Mononuclear cell (primary cell): Measurements from ENCODE around the gene PISD. TPM values are rescaled to one million over a fixed set of nuclear protein-coding genes. Genes with fewer than 3 reads are reported as not detected.

ENCODE experiments used
- H3K27me3 ChIP-seq: 2 replicates; pipeline ENCODE4 v1.6.0; 2011; ENCODE audit warnings: low read length, control low read depth; ENCODE audit not compliant: insufficient read depth
- H3K4me1 ChIP-seq: 2 replicates; pipeline ENCODE4 v1.5.1; 2011; ENCODE audit warnings: mild to moderate bottlenecking, low read length, control low read depth; ENCODE audit not compliant: insufficient read depth
- H3K4me3 ChIP-seq: 2 replicates; pipeline ENCODE4 v1.5.1; 2011; ENCODE audit warnings: mild to moderate bottlenecking, low read length, moderate library complexity
- H3K9me3 ChIP-seq: 2 replicates; pipeline ENCODE4 v1.5.1; 2011; ENCODE audit warnings: low read depth, mild to moderate bottlenecking, control low read depth, low read length
- total RNA-seq: library from RNA; depleted of rRNA; stranded (reverse); fragments of >200 nt; gene quantifications from one replicate; pipeline ENCODE4 v1.2.3, GENCODE V29; 2012

Gene PISD
- total RNA-seq, 1 donor: 21.6 TPM

- Histone ChIP-seq H3K27me3 (no peaks in the 10 kb centered on the region), H3K4me1 (peaks cover 18% of the 10 kb centered on the region), H3K9me3 (no peaks in the 10 kb centered on the region), H3K4me3 (no peak overlapping the region)
Measured at GRCh38 chr22:31586137-31586920, 75.7 kb downstream of the PISD start.

- Histone ChIP-seq H3K27me3 (no peaks in the 10 kb centered on the region), H3K4me1 (peaks cover 18% of the 10 kb centered on the region), H3K9me3 (no peaks in the 10 kb centered on the region), H3K4me3 (no peak overlapping the region)
Measured at GRCh38 chr22:31585161-31585859, 76.7 kb downstream of the PISD start.

DNA sequence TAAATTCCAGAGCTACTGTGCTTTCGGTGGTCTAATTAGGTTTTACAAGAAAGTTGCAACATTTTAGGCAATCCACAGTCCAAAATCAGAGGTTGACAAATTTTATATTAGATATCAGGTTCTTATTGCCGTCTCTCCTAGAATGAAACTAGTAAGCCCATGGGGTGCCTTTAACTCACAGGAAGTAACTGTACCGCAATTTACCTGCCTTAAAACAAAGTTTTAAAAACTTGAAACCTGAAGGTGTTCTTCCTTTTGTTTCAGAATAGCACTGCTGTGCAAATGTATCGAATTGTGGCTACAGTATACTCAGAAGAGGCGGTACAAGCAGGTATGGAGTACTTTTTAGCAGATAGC is 77.2 kb downstream of the PISD start:
- Histone ChIP-seq H3K4me1 (peaks cover 18% of the 10 kb centered on the region), H3K4me3 (no peak overlapping the region), H3K27me3 (no peaks in the 10 kb centered on the region), H3K9me3 (no peaks in the 10 kb centered on the region)

GRCh38 chr22:31583861-31584485 is 78.0 kb downstream of the PISD start:
- Histone ChIP-seq H3K27me3 (no peaks in the 10 kb centered on the region), H3K4me3 (no peak overlapping the region), H3K4me1 (peaks cover 18% of the 10 kb centered on the region), H3K9me3 (no peaks in the 10 kb centered on the region)

DNA sequence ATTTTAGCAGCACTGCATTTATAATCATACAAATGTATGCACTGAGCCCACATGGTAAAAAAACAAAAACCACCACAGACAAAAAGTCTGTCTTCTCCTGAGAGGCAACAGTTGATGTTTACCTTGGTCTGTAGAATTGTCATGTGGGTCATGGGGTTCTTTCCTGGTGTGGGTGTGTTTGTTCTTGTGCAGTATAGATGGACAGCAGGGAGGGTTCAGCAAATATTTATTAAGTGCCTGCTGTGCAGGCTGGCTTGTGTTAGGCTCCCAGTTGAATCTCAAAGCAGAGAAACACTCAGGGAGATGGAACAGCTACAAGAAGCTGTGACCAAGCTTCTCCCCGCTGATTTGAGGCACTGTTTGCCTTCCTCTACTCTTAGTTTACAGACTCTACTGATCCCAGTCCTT is 82.2 kb downstream of the PISD start:
- no peaks in the 10 kb centered on the region for H3K27me3 ChIP-seq
- peaks cover 7% of the 10 kb centered on the region for H3K4me1 ChIP-seq
- H3K9me3 ChIP-seq: no peaks in the 10 kb centered on the region
- no peak overlapping the region for H3K4me3 ChIP-seq

DNA sequence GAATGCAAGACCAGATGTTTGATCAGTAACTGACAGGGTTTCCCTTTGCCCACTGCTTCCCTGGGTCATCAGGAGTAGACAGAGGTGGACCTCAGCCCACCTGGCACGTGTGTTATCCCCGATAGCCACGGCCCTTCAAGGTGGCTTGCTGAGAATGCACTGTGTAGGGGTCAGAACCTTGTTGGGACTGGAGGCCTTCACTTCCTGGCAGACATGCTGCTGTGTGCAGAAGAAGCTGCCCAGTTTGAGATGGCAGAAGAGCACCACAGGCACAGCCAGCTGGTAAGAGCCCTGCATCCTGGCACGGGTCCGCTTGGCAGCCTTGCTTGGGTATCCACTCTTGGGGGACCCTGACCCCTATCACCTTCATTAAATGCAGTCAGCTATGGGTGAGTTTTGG is 83.8 kb downstream of the PISD start:
- H3K4me1 ChIP-seq: peaks cover 7% of the 10 kb centered on the region
- no peaks in the 10 kb centered on the region for H3K27me3 ChIP-seq
- H3K9me3 ChIP-seq: no peaks in the 10 kb centered on the region
- H3K4me3 ChIP-seq: no peak overlapping the region

GRCh38 chr22:31577711-31578110 is 84.3 kb downstream of the PISD start:
- no peak overlapping the region for H3K4me3 ChIP-seq
- H3K4me1 ChIP-seq: peaks cover 4% of the 10 kb centered on the region
- H3K9me3 ChIP-seq: no peaks in the 10 kb centered on the region
- no peaks in the 10 kb centered on the region for H3K27me3 ChIP-seq

DNA sequence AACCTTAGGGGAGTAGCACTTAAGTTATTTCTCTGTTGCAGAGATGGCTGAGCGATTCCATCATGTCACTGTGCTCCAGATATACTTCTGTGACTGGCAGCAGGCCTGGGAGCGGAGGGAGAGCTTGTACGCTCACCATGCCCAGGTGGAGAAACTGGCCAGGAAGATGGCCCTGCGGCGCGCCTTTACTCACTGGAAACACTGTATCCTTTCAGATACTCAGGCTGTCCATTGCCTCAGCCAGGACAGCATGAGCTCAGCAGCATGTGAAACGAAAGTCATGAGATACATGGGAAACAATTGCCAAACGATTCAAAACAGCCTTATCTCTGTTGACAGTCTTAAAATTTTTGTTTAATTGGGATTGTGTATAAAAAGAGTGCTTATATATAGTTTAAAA is 86.8 kb downstream of the PISD start:
- Histone ChIP-seq H3K9me3 (no peaks in the 10 kb centered on the region), H3K4me1 (no peaks in the 10 kb centered on the region), H3K4me3 (no peak overlapping the region), H3K27me3 (no peaks in the 10 kb centered on the region)

DNA sequence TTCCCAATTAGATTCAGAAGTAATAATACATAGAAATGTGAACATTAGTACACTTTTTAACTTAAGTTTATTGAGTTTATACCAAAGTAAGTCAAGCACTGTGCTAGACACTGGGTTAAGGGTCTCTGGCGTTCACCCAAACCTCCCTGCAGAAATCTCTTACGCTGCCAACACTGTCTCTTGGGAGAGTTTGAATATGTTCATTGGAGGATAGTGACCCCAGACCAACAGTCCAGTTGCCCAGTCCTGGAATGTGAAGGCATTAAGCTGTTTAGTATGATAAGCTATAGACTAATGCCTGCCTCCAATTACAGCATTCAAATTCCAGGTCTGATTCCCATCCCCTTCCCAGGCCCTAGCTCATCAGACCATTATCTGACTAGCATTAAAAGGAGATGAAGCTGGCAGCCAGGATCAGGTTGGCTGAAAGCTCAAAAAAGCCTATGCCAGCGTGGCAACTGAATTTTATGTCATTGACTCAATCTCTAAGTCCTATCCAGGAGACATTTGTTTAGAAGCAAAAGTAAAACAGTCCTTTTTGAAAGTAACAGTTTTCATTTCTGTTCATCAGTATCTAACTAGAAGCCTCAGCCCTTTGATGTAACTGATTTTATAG is 87.9 kb downstream of the PISD start:
- H3K9me3 ChIP-seq: no peaks in the 10 kb centered on the region
- H3K4me1 ChIP-seq: no peaks in the 10 kb centered on the region
- H3K4me3 ChIP-seq: no peak overlapping the region
- no peaks in the 10 kb centered on the region for H3K27me3 ChIP-seq

GRCh38 chr22:31572939-31573338 is 89.1 kb downstream of the PISD start:
- Histone ChIP-seq H3K27me3 (no peaks in the 10 kb centered on the region), H3K9me3 (no peaks in the 10 kb centered on the region), H3K4me1 (no peaks in the 10 kb centered on the region), H3K4me3 (no peak overlapping the region)

DNA sequence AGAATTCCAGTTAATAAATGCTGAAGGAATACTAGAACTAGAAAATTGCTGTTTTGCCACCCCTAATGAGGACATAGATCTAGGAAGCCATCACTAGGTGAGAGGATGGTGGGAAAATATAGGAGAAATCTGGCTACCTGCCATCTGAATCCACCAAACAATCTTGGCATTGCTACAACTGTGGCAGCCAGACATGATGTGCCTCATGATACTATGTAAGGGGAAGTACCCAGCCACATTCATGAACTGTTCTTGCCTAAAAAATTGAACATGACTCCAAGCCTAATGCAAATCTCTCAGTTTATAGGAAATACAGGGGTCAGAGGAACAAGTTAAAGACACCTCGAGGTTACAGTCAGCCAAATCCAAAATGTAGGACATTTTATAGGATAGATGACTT is 92.9 kb downstream of the PISD start:
- Histone ChIP-seq H3K27me3 (no peaks in the 10 kb centered on the region), H3K9me3 (no peaks in the 10 kb centered on the region), H3K4me1 (no peaks in the 10 kb centered on the region), H3K4me3 (no peak overlapping the region)

Other genes starting within 250 kb of the PISD start
- gene EIF4ENIF1, start 172.4 kb downstream of the PISD start, total RNA-seq: 21.9 TPM
- gene SFI1, start 165.7 kb downstream of the PISD start, total RNA-seq: 63.2 TPM
- 15.8 TPM for gene PRR14L, start 87.9 kb upstream of the PISD start, total RNA-seq
- gene DEPDC5, start 91.8 kb upstream of the PISD start, total RNA-seq: 25.9 TPM